IMR-90 (cell line): ENCODE data around the gene PRDM15. TPM values are rescaled to one million over a fixed set of nuclear protein-coding genes. Genes with fewer than 3 reads are reported as not detected.

ENCODE experiments used
- ATAC-seq: fragments of 200-7000 bp; cut with Tn5 transposase; 2 replicates; pipeline ENCODE4 v1.9.1; 2020; ENCODE audit warnings: low read depth, mild to moderate bottlenecking, moderate library complexity
- BruUV-seq: library from RNA; stranded (reverse); fragments of 400-500 nt; replicated peaks from 2 replicates; lab custom pipeline; 2021; lab: Mats Ljungman, UMichigan
- CTCF ChIA-PET: fragments of 300-600 bp; formaldehyde crosslinking; extraction: SDS; loops from one replicate; lab custom pipeline; 2021; ENCODE audit warnings: antibody characterized with exemption; lab: Yijun Ruan, JAX
- POLR2A ChIA-PET: fragments of 300-600 bp; sonication (Branson Sonifier 250); formaldehyde crosslinking; loops from one replicate; lab custom pipeline; 2022; ENCODE audit warnings: antibody characterized with exemption; ENCODE audit not compliant: unreplicated experiment; lab: Charles Lee
- DNase-seq: peaks from one replicate; pipeline ENCODE4 v3.0.0; 2013
- H2AFZ ChIP-seq: replicated peaks from 2 replicates; pipeline ENCODE3; 2013; ENCODE audit warnings: low read length, mild to moderate bottlenecking; ENCODE audit not compliant: poor library complexity
- H2AK5ac ChIP-seq: 2 replicates; pipeline ENCODE4 v1.6.1; 2013; ENCODE audit warnings: low read depth, low read length, inconsistent platforms
- H2AK9ac ChIP-seq: replicated peaks from 2 replicates; pipeline ENCODE3; 2013; ENCODE audit warnings: mild to moderate bottlenecking, low read depth, low read length, moderate library complexity; ENCODE audit not compliant: poor library complexity
- H2BK120ac ChIP-seq: 2 replicates; pipeline ENCODE4 v1.6.1; 2013; ENCODE audit warnings: low read depth, low read length, inconsistent platforms
- H2BK15ac ChIP-seq: 3 replicates; pipeline ENCODE4 v1.6.1; 2013; ENCODE audit warnings: low read depth, low read length, inconsistent platforms
- H2BK20ac ChIP-seq: 2 replicates; pipeline ENCODE4 v1.6.1; 2013; ENCODE audit warnings: low read depth, mild to moderate bottlenecking, inconsistent platforms, low read length, moderate library complexity
- H2BK5ac ChIP-seq: 2 replicates; pipeline ENCODE4 v1.6.1; 2013; ENCODE audit warnings: mild to moderate bottlenecking, low read depth, low read length, inconsistent platforms; ENCODE audit not compliant: poor library complexity, severe bottlenecking
- H3K14ac ChIP-seq: replicated peaks from 2 replicates; pipeline ENCODE4 v1.6.1; 2013; ENCODE audit warnings: low read depth, low read length, inconsistent platforms
- H3K18ac ChIP-seq: 2 replicates; pipeline ENCODE4 v1.6.1; 2013; ENCODE audit warnings: low read depth, low read length, control low read depth
- H3K23ac ChIP-seq: 2 replicates; pipeline ENCODE4 v1.6.1; 2013; ENCODE audit warnings: low read depth, low read length, inconsistent platforms
- H3K27ac ChIP-seq: 2 replicates; pipeline ENCODE4 v1.5.1; 2013; ENCODE audit warnings: mild to moderate bottlenecking, control low read depth, low read length; ENCODE audit not compliant: insufficient read depth
- H3K27me3 ChIP-seq: 2 replicates; pipeline ENCODE4 v1.6.1; 2013; ENCODE audit warnings: low read length; ENCODE audit not compliant: control insufficient read depth, insufficient read depth
- H3K36me3 ChIP-seq: 2 replicates; pipeline ENCODE4 v1.6.1; 2013; ENCODE audit warnings: low read length, mixed read lengths; ENCODE audit not compliant: control insufficient read depth, insufficient read depth
- H3K4ac ChIP-seq: 2 replicates; pipeline ENCODE4 v1.6.1; 2013; ENCODE audit warnings: low read depth, low read length, inconsistent platforms
- H3K4me1 ChIP-seq: 2 replicates; pipeline ENCODE4 v1.6.1; 2013; ENCODE audit warnings: low read length, mixed read lengths; ENCODE audit not compliant: control insufficient read depth, insufficient read depth
- H3K4me2 ChIP-seq: 2 replicates; pipeline ENCODE4 v1.6.1; 2013; ENCODE audit warnings: low read depth, mild to moderate bottlenecking, control low read depth, low read length, moderate library complexity
- H3K4me3 ChIP-seq: 2 replicates; pipeline ENCODE4 v1.5.1; 2013; ENCODE audit warnings: low read depth, mild to moderate bottlenecking, control low read depth, low read length, moderate library complexity; ENCODE audit not compliant: insufficient read depth
- H3K56ac ChIP-seq: 2 replicates; pipeline ENCODE4 v1.6.1; 2013; ENCODE audit warnings: low read length, inconsistent platforms; ENCODE audit not compliant: insufficient read depth; ENCODE audit errors: extremely low read depth
- H3K79me1 ChIP-seq, 2 experiments: 2 replicates each; pipeline ENCODE4 v1.6.1; 2013; ENCODE audit warnings: low read length in 2 of 2, inconsistent platforms in 1 of 2, low read depth in 1 of 2
- H3K9ac ChIP-seq: 2 replicates; pipeline ENCODE4 v1.6.1; 2013; ENCODE audit warnings: low read depth, low read length, control low read depth
- H3K9me1 ChIP-seq: 2 replicates; pipeline ENCODE4 v1.6.1; 2013; ENCODE audit warnings: low read length, inconsistent platforms; ENCODE audit not compliant: insufficient read depth
- H3K9me3 ChIP-seq: 2 replicates; pipeline ENCODE4 v1.6.1; 2013; ENCODE audit warnings: low read length; ENCODE audit not compliant: control insufficient read depth, insufficient read depth
- H4K20me1 ChIP-seq: 2 replicates; pipeline ENCODE4 v1.6.1; 2013; ENCODE audit warnings: low read length, inconsistent platforms; ENCODE audit not compliant: insufficient read depth
- H4K5ac ChIP-seq: 2 replicates; pipeline ENCODE4 v1.6.1; 2013; ENCODE audit warnings: mild to moderate bottlenecking, low read depth, low read length, control low read depth
- H4K8ac ChIP-seq, 2 experiments: 2 replicates each; pipeline ENCODE4 v1.6.1; 2013; ENCODE audit warnings: low read depth in 2 of 2, low read length in 2 of 2, control low read depth in 1 of 2, inconsistent platforms in 1 of 2
- H4K91ac ChIP-seq: 2 replicates; pipeline ENCODE4 v1.6.1; 2013; ENCODE audit warnings: low read depth, low read length, inconsistent platforms; ENCODE audit not compliant: insufficient read depth
- BHLHE40 ChIP-seq: fragments of 150-350 bp; IDR thresholded peaks from 2 replicates; pipeline ENCODE4 v1.6.1; 2016; ENCODE audit warnings: mild to moderate bottlenecking, low read depth, low read length
- CEBPB ChIP-seq: IDR thresholded peaks from 2 replicates; pipeline ENCODE4 v1.6.1; 2012; ENCODE audit warnings: low read depth, low read length, improper control_type of control experiment
- CHD1 ChIP-seq: IDR thresholded peaks from 2 replicates; pipeline ENCODE4 v1.6.1; 2012; ENCODE audit warnings: low read depth, low read length, improper control_type of control experiment
- CTCF ChIP-seq: conservative IDR thresholded peaks from 2 replicates; pipeline ENCODE4 v1.5.1; 2012; ENCODE audit warnings: mild to moderate bottlenecking, low read depth, low read length, improper control_type of control experiment
- ELK1 ChIP-seq: fragments of 150-350 bp; IDR thresholded peaks from 2 replicates; pipeline ENCODE4 v1.6.1; 2016; ENCODE audit warnings: low read depth, mild to moderate bottlenecking, low read length, moderate library complexity, borderline replicate concordance
- MAFK ChIP-seq: IDR thresholded peaks from 2 replicates; pipeline ENCODE4 v1.6.1; 2012; ENCODE audit warnings: low read depth, low read length, improper control_type of control experiment
- MAZ ChIP-seq: IDR thresholded peaks from 2 replicates; pipeline ENCODE4 v1.6.1; 2012; ENCODE audit warnings: low read depth, mild to moderate bottlenecking, low read length, improper control_type of control experiment, moderate library complexity, borderline replicate concordance
- MXI1 ChIP-seq: IDR thresholded peaks from 2 replicates; pipeline ENCODE4 v1.6.1; 2012; ENCODE audit warnings: low read depth, mild to moderate bottlenecking, low read length, moderate library complexity, borderline replicate concordance
- NFE2L2 ChIP-seq: fragments of 150-350 bp; IDR thresholded peaks from 2 replicates; pipeline ENCODE4 v1.6.1; 2016; ENCODE audit warnings: low read depth, mild to moderate bottlenecking, low read length
- POLR2A ChIP-seq: IDR thresholded peaks from 2 replicates; pipeline ENCODE4 v1.6.1; 2012; ENCODE audit warnings: mild to moderate bottlenecking, low read depth, low read length
- RAD21 ChIP-seq: IDR thresholded peaks from 2 replicates; pipeline ENCODE4 v1.6.1; 2012; ENCODE audit warnings: low read length, improper control_type of control experiment
- RCOR1 ChIP-seq: IDR thresholded peaks from 2 replicates; pipeline ENCODE4 v1.6.1; 2012; ENCODE audit warnings: mild to moderate bottlenecking, low read length, improper control_type of control experiment; ENCODE audit not compliant: insufficient replicate concordance
- RFX5 ChIP-seq: IDR thresholded peaks from 2 replicates; pipeline ENCODE4 v1.8.0; 2012; ENCODE audit warnings: low read depth, mild to moderate bottlenecking, low read length, moderate library complexity
- SMC3 ChIP-seq: fragments of 150-350 bp; IDR thresholded peaks from 2 replicates; pipeline ENCODE4 v1.6.1; 2016; ENCODE audit warnings: low read depth, mild to moderate bottlenecking, antibody characterized with exemption, low read length, moderate library complexity
- USF2 ChIP-seq: fragments of 150-350 bp; IDR thresholded peaks from 2 replicates; pipeline ENCODE4 v1.6.1; 2017; ENCODE audit warnings: mild to moderate bottlenecking, antibody characterized with exemption, low read length, low read depth
- WGBS, 2 experiments: methylation state at CpG; one replicate each; pipeline versions ENCODE4 v1.1.5 to v1.1.7; 2013; ENCODE audit warnings: missing lambda C conversion rate in 2 of 2; ENCODE audit not compliant: insufficient read length in 1 of 2; ENCODE audit errors: extremely low coverage in 2 of 2; 5-methylcytosine and 5-hydroxymethylcytosine counted together
- dilution Hi-C: fragments of 300-500 bp; cut with HindIII; formaldehyde crosslinking; loops from one replicate; pipeline ENCODE4 v1.14.3; 2018; ENCODE audit warnings: low sequenced_read_pairs; ENCODE audit not compliant: unreplicated experiment
- in situ Hi-C: fragments of 300-500 bp; cut with MboI; formaldehyde crosslinking; loops from 3 replicates; pipeline ENCODE4 v1.14.3; 2019; ENCODE audit warnings: low sequenced_read_pairs, inconsistent platforms, mixed read lengths
- intact Hi-C: fragments of 100-400 bp; cut with micrococcal nuclease; formaldehyde crosslinking; loops from 2 replicates; pipeline ENCODE4 v1.10.0; 2022
- polyA plus RNA-seq, 3 experiments: library from polyadenylated mRNA; depleted of rRNA; stranded (reverse); fragments of >200 nt; gene quantifications; 2 replicates each; pipeline ENCODE4 v1.2.3, GENCODE V29; 2012; ENCODE audit warnings: low replicate concordance in 1 of 3
- total RNA-seq: library from RNA; depleted of rRNA; stranded (reverse); fragments of >200 nt; gene quantifications from 2 replicates; pipeline ENCODE4 v1.2.3, GENCODE V29; 2012

Gene PRDM15
- total and polyA plus RNA-seq, 2 of the 4 experiments (the other 2 are of a cell fraction), result 7.3 to 8.8 TPM

GRCh38 chr21:41832596-41833496 is 46.3 kb downstream of the PRDM15 start:
- no peaks in the 10 kb centered on the region for H3K4me1 ChIP-seq
- in situ Hi-C loops (no loop called here), intact Hi-C loops (no loop called here), dilution Hi-C loops (no loop called here)
- CTCF ChIA-PET, result no interaction called here
- POLR2A ChIA-PET, result no interaction called here
- no peak overlapping the region for H3K4me3 ChIP-seq
- no peak overlapping the region for H3K4me2 ChIP-seq
- H3K79me1 ChIP-seq, result peaks cover 0 to 7% of the 10 kb centered on the region in 2 experiments; a peak in 3 of 4 replicates
- H2AK5ac ChIP-seq, result no peak overlapping the region
- H4K8ac ChIP-seq, result no peak overlapping the region
- H2AK9ac ChIP-seq, result no peak overlapping the region
- H4K91ac ChIP-seq, result no peak overlapping the region
- WGBS, 2 experiments, result 100% methylated on average over 3 of the region's 17 CpGs; no CpG with 5 or more reads in 1 of the 2 experiments
- H4K20me1 ChIP-seq, result no peaks in the 10 kb centered on the region
- H2BK120ac ChIP-seq, result no peak overlapping the region
- no TSS peak for BruUV-seq
- ATAC-seq, result no peak
- H3K27me3 ChIP-seq, result no peaks in the 10 kb centered on the region
- no peak overlapping the region for H3K18ac ChIP-seq
- no peak overlapping the region for H2BK20ac ChIP-seq
- H4K5ac ChIP-seq, result no peak overlapping the region
- H3K56ac ChIP-seq, result no peak overlapping the region
- H3K9me3 ChIP-seq, result no peaks in the 10 kb centered on the region
- TF ChIP-seq RAD21 (no peak), ELK1 (no peak), NFE2L2 (no peak), POLR2A (no peak), CTCF (no peak), MAFK (no peak), USF2 (no peak), CEBPB (no peak), BHLHE40 (no peak), SMC3 (no peak), RFX5 (no peak), RCOR1 (no peak), MAZ (no peak), CHD1 (no peak), MXI1 (no peak)
- H3K36me3 ChIP-seq, result peaks cover 19% of the 10 kb centered on the region
- H2BK15ac ChIP-seq, result no peak overlapping the region
- H3K9ac ChIP-seq, result no peak overlapping the region
- H3K9me1 ChIP-seq, result peaks cover 12% of the 10 kb centered on the region
- H2BK5ac ChIP-seq, result no peak overlapping the region
- H3K23ac ChIP-seq, result no peak overlapping the region
- H3K27ac ChIP-seq, result no peak overlapping the region
- no peak overlapping the region for H2AFZ ChIP-seq
- no peak overlapping the region for H3K14ac ChIP-seq
- H3K4ac ChIP-seq, result no peak overlapping the region
- no peak for DNase-seq
